Trophoblast cell (in vitro differentiated cells and primary cell): ENCODE measurements around the gene NUAK1.

Experiments used
- DNase-seq, 2 donors: peaks; one replicate each; pipeline ENCODE4 v3.0.0-alpha.2; 2016
- H2AFZ ChIP-seq: 2 replicates; pipeline ENCODE4 v1.6.1; 2013; ENCODE audit warnings: low read length, moderate library complexity, mild to moderate bottlenecking; ENCODE audit not compliant: insufficient read depth, poor library complexity
- H2AK5ac ChIP-seq: 2 replicates; pipeline ENCODE4 v1.6.1; 2013; ENCODE audit warnings: mild to moderate bottlenecking, low read length
- H2BK120ac ChIP-seq: 2 replicates; pipeline ENCODE4 v1.6.1; 2013; ENCODE audit warnings: low read length, mild to moderate bottlenecking, moderate library complexity; ENCODE audit not compliant: insufficient read depth, poor library complexity
- H2BK12ac ChIP-seq: 2 replicates; pipeline ENCODE4 v1.6.1; 2013; ENCODE audit warnings: mild to moderate bottlenecking, low read length, moderate library complexity
- H2BK5ac ChIP-seq: 2 replicates; pipeline ENCODE4 v1.6.1; 2013; ENCODE audit warnings: low read length, low read depth, moderate library complexity, mild to moderate bottlenecking; ENCODE audit not compliant: poor library complexity
- H3K14ac ChIP-seq: 2 replicates; pipeline ENCODE4 v1.6.1; 2013; ENCODE audit warnings: mild to moderate bottlenecking, low read length
- H3K18ac ChIP-seq: 2 replicates; pipeline ENCODE4 v1.6.1; 2013; ENCODE audit warnings: mild to moderate bottlenecking, low read length
- H3K23ac ChIP-seq: 2 replicates; pipeline ENCODE4 v1.6.1; 2013; ENCODE audit warnings: low read length
- H3K27ac ChIP-seq: 2 replicates; pipeline ENCODE4 v1.5.1; 2013; ENCODE audit warnings: low read depth, mild to moderate bottlenecking, inconsistent platforms, low read length, moderate library complexity
- H3K27me3 ChIP-seq: 2 replicates; pipeline ENCODE4 v1.6.1; 2013; ENCODE audit warnings: inconsistent platforms, mild to moderate bottlenecking, low read length, moderate library complexity; ENCODE audit not compliant: insufficient read depth
- H3K36me3 ChIP-seq, 2 experiments: 1 replicate in 1 of 2; 2 replicates in 1 of 2; pipeline ENCODE4 v1.6.1; 2013; ENCODE audit warnings: low read length in 2 of 2, mild to moderate bottlenecking in 2 of 2, moderate library complexity in 1 of 2; ENCODE audit not compliant: insufficient read depth in 2 of 2, control insufficient read depth in 1 of 2
- H3K4ac ChIP-seq: 2 replicates; pipeline ENCODE4 v1.6.1; 2013; ENCODE audit warnings: low read depth, mild to moderate bottlenecking, low read length, moderate library complexity
- H3K4me1 ChIP-seq, 2 experiments: 1 replicate in 1 of 2; 2 replicates in 1 of 2; pipeline ENCODE4 v1.6.1; 2013; ENCODE audit warnings: low read length in 2 of 2, mild to moderate bottlenecking in 2 of 2, moderate library complexity in 1 of 2; ENCODE audit not compliant: insufficient read depth in 2 of 2, control insufficient read depth in 1 of 2
- H3K4me2 ChIP-seq: 2 replicates; pipeline ENCODE4 v1.6.1; 2013; ENCODE audit warnings: inconsistent platforms, mild to moderate bottlenecking, low read length, moderate library complexity
- H3K4me3 ChIP-seq: 2 replicates; pipeline ENCODE4 v1.5.1; 2013; ENCODE audit warnings: mild to moderate bottlenecking, low read depth, low read length, inconsistent platforms
- H3K79me1 ChIP-seq: one replicate; pipeline ENCODE4 v1.6.1; 2013; ENCODE audit warnings: low read length
- H3K79me2 ChIP-seq: 2 replicates; pipeline ENCODE4 v1.6.1; 2013; ENCODE audit warnings: low read length, mild to moderate bottlenecking; ENCODE audit not compliant: control insufficient read depth, insufficient read depth, poor library complexity
- H3K9ac ChIP-seq: 2 replicates; pipeline ENCODE4 v1.6.1; 2013; ENCODE audit warnings: mild to moderate bottlenecking, low read length
- H3K9me3 ChIP-seq: 2 replicates; pipeline ENCODE4 v1.6.1; 2013; ENCODE audit warnings: low read depth, mild to moderate bottlenecking, control low read depth, inconsistent platforms, low read length; ENCODE audit not compliant: insufficient read depth
- H4K12ac ChIP-seq: 2 replicates; pipeline ENCODE4 v1.6.1; 2013; ENCODE audit warnings: low read depth, mild to moderate bottlenecking, low read length, moderate library complexity
- H4K8ac ChIP-seq: 2 replicates; pipeline ENCODE4 v1.6.1; 2013; ENCODE audit warnings: low read depth, mild to moderate bottlenecking, low read length, moderate library complexity
- H4K91ac ChIP-seq: one replicate; pipeline ENCODE4 v1.6.1; 2013; ENCODE audit warnings: low read depth, mild to moderate bottlenecking, low read length, moderate library complexity
- WGBS: extraction: QIAGEN DNeasy Blood & Tissue Kit; methylation state at CpG from one replicate; pipeline ENCODE4 v1.1.7; 2013; ENCODE audit warnings: missing lambda C conversion rate; ENCODE audit not compliant: insufficient read length, insufficient coverage; ENCODE audit errors: extremely low coverage; 5-methylcytosine and 5-hydroxymethylcytosine counted together

The NUAK1 gene

DNA sequence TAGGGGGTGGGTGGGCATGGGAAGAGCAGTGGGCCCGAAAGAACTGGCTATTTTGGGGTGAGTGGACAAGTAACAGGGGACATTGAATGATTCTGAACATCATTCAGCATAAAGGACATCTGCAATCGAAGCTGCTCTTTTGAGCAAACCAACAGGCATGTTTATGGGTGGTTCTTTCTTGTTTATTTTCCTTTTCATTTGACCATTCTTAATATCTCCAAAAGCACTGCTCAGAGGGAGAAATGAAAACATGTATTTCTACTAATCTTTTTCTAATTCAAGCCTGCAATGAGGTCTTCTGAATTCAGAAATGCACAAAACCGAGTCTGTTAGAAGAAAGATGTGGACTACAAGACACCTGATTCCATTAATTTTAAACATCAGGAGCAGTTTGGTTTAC is 54.0 kb downstream of the NUAK1 start:
- H2AK5ac ChIP-seq, result no peak overlapping the region
- no peak overlapping the region for H2BK120ac ChIP-seq
- H3K23ac ChIP-seq, result no peak overlapping the region
- H3K4ac ChIP-seq, result no peak overlapping the region
- H3K36me3 ChIP-seq, result peaks cover 30 to 55% of the 10 kb centered on the region in 2 experiments
- peaks cover 27 to 39% of the 10 kb centered on the region in 2 experiments for H3K4me1 ChIP-seq
- no peak for DNase-seq
- H2AFZ ChIP-seq, result no peak overlapping the region
- no peak overlapping the region for H3K18ac ChIP-seq
- H3K27ac ChIP-seq, result peak overlapping the region; percentile 90
- peak overlapping the region; percentile 19 for H2BK5ac ChIP-seq
- H3K4me2 ChIP-seq, result no peak overlapping the region
- no peak overlapping the region for H4K8ac ChIP-seq
- no peaks in the 10 kb centered on the region for H3K27me3 ChIP-seq
- H4K12ac ChIP-seq, result no peak overlapping the region
- H4K91ac ChIP-seq, result no peak overlapping the region
- no peak overlapping the region for H2BK12ac ChIP-seq
- no peak overlapping the region for H3K9ac ChIP-seq
- H3K4me3 ChIP-seq, result no peak overlapping the region
- no CpG with 5 or more reads among the region's 3 CpGs for WGBS
- peaks cover 10% of the 10 kb centered on the region for H3K79me2 ChIP-seq
- no peaks in the 10 kb centered on the region for H3K9me3 ChIP-seq
- H3K14ac ChIP-seq, result no peak overlapping the region
- peaks cover 38% of the 10 kb centered on the region for H3K79me1 ChIP-seq

DNA sequence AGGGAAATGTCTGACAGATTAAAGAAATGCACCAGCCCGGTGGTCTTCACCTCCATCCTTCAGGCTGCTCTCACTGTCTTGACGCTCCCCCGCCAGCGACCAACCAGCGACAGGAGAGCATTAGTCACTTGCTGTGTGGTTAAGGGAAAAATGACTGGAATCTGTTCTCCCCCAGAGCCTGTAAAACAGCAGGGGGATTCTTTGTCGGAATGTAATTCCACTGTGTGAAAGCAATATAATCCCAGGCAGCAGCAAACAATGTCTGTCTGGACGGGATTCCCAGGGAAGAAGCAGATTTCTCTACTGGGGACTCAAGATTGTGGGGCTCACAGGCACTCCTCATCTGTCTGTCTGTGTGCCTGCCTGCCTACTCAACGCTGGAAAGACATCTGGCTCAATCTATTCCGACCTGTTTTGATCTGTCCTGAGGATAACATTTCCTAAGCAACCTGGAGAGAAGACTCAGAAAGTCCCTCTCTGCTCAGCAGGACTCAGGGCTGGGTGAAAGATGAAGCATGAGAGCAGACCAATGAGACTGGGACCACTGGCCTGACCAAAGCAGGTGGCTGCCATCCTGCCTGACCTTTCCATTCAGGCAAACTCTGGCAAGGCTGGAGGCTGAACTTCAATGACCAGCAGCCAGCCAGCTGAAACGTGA is 54.6 kb downstream of the NUAK1 start:
- peak overlapping the region; percentile 49 for H2BK120ac ChIP-seq
- no peak overlapping the region for H3K4ac ChIP-seq
- DNase-seq, result peak in 1 of 2 donors; percentile 37
- WGBS, result no CpG with 5 or more reads among the region's 10 CpGs
- peaks cover 45% of the 10 kb centered on the region for H3K79me1 ChIP-seq
- no peaks in the 10 kb centered on the region for H3K27me3 ChIP-seq
- peaks cover 30 to 57% of the 10 kb centered on the region in 2 experiments for H3K36me3 ChIP-seq
- H3K23ac ChIP-seq, result no peak overlapping the region
- no peak overlapping the region for H3K4me3 ChIP-seq
- H2AFZ ChIP-seq, result no peak overlapping the region
- H3K18ac ChIP-seq, result peak overlapping the region; percentile 13
- peaks cover 10% of the 10 kb centered on the region for H3K79me2 ChIP-seq
- peak overlapping the region; percentile 19 for H2BK5ac ChIP-seq
- peak overlapping the region; percentile 32 for H4K8ac ChIP-seq
- no peaks in the 10 kb centered on the region for H3K9me3 ChIP-seq
- peak overlapping the region; percentile 47 for H4K91ac ChIP-seq
- peak overlapping the region; percentile 34 for H3K14ac ChIP-seq
- peak overlapping the region; percentile 32 for H3K4me2 ChIP-seq
- H4K12ac ChIP-seq, result no peak overlapping the region
- peaks cover 31 to 44% of the 10 kb centered on the region in 2 experiments for H3K4me1 ChIP-seq
- H3K27ac ChIP-seq, result peak overlapping the region; percentile 90
- H3K9ac ChIP-seq, result no peak overlapping the region
- no peak overlapping the region for H2AK5ac ChIP-seq
- H2BK12ac ChIP-seq, result peak overlapping the region; percentile 14

DNA sequence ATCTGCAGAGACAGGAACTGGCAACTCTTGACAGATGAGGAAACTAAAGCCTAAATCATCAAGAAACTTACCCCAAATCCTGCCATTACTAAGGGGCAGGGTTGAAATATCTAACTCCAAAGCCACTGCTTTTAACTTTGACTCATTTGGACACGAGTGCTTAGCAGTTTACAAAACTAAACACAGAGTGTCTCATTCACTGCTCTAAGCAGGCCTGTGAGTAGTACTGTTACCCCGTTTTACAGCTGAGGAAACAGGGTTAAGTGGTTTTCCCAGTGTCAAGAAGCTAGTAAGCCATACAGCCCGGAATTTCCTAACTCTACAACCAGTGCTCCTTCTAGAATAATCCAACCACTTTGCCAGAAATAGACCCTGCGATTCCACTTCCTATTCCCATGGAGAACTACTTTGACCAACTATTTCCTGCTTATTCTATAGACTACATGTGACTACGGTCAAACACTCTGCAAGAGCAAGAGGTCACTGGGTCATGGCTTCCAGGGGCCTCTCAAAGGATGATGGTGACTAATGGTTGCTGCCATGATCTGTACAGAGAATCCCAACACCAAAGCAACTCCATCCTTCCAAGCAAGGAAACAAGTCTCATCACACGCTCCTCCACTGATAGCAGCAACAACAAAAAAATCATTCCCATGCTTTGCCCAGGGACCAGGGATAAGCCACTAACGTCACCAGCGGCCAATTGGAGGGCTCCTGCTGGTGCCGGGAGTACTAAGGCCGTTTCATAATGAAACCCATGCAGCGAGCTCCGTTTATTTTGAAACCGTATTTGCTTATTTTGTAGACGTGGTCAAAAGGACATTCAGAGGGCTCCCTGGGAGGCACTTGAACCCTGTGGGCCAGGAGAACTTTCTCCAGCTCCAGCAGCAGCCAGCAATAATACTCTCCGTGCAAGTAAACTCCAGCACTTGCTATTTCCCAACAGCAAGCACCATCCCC is 56.3 kb downstream of the NUAK1 start:
- H2AK5ac ChIP-seq, result peak overlapping the region; percentile 87
- H3K27me3 ChIP-seq, result no peaks in the 10 kb centered on the region
- peak overlapping the region; percentile 79 for H4K8ac ChIP-seq
- H2AFZ ChIP-seq, result peak overlapping the region; percentile 35
- no peak overlapping the region for H3K9ac ChIP-seq
- H3K27ac ChIP-seq, result peak overlapping the region; percentile 98
- WGBS, result no CpG with 5 or more reads among the region's 15 CpGs
- H3K79me1 ChIP-seq, result peaks cover 48% of the 10 kb centered on the region
- H2BK120ac ChIP-seq, result peak overlapping the region; percentile 89
- H4K91ac ChIP-seq, result peak overlapping the region; percentile 92
- peaks cover 8% of the 10 kb centered on the region for H3K79me2 ChIP-seq
- H2BK12ac ChIP-seq, result peak overlapping the region; percentile 85
- peak overlapping the region; percentile 28 for H4K12ac ChIP-seq
- peaks cover 30 to 57% of the 10 kb centered on the region in 2 experiments for H3K36me3 ChIP-seq
- peak overlapping the region; percentile 66 for H3K4ac ChIP-seq
- H3K18ac ChIP-seq, result peak overlapping the region; percentile 95
- H3K4me1 ChIP-seq, result peaks cover 31 to 49% of the 10 kb centered on the region in 2 experiments
- H3K14ac ChIP-seq, result peak overlapping the region; percentile 80
- H3K9me3 ChIP-seq, result no peaks in the 10 kb centered on the region
- no peak overlapping the region for H3K4me2 ChIP-seq
- no peak overlapping the region for H3K23ac ChIP-seq
- peak overlapping the region; percentile 71 for H2BK5ac ChIP-seq
- no peak for DNase-seq
- H3K4me3 ChIP-seq, result no peak overlapping the region

- Histone ChIP-seq H3K9me3 (no peaks in the 10 kb centered on the region), H3K79me1 (peaks cover 46% of the 10 kb centered on the region), H3K14ac (peak overlapping the region; percentile 56), H3K18ac (peak overlapping the region; percentile 69), H2BK12ac (peak overlapping the region; percentile 74), H3K79me2 (peaks cover 8% of the 10 kb centered on the region), H4K12ac (peak overlapping the region; percentile 47), H3K4ac (no peak overlapping the region), H3K36me3 (peaks cover 28 to 60% of the 10 kb centered on the region in 2 experiments), H4K91ac (peak overlapping the region; percentile 77), H2AK5ac (no peak overlapping the region), H3K4me2 (no peak overlapping the region), H3K27ac (peak overlapping the region; percentile 98), H3K23ac (no peak overlapping the region), H3K9ac (no peak overlapping the region), H3K4me1 (peaks cover 31 to 50% of the 10 kb centered on the region in 2 experiments), H2BK120ac (peak overlapping the region; percentile 47), H2BK5ac (peak overlapping the region; percentile 85), H3K4me3 (no peak overlapping the region), H3K27me3 (no peaks in the 10 kb centered on the region), H2AFZ (no peak overlapping the region), H4K8ac (peak overlapping the region; percentile 57)
- DNase-seq, result peak; percentile 84 to 92
These were observed 57.1 kb downstream of the NUAK1 start for GRCh38 chr12:106081606-106082005.
